ENCODE data around the gene TRERF1. TPM values are rescaled to one million over a fixed set of nuclear protein-coding genes. Genes with fewer than 3 reads are reported as not detected.

Gene TRERF1
- total and polyA plus RNA-seq, 2 experiments from 2014 or later: 11.2 to 20.6 TPM

GRCh38 chr6:42269553-42269952 is 182.2 kb downstream of the TRERF1 start (continued):
- TF ChIP-seq EZH2phosphoT487 (IDR thresholded peaks at IDR 0.05; ENCODE audit: unreplicated experiment): no peak
- no peak for TF ChIP-seq CREB1 (CRISPR knock-in tag; IDR thresholded peaks at IDR 0.05; ENCODE audit: low read depth)
- TF ChIP-seq POLR2AphosphoS5 (IDR thresholded peaks at IDR 0.05; ENCODE audit: low read depth): no peak
- no peak for TF ChIP-seq ZNF114 (CRISPR knock-in tag; IDR thresholded peaks at IDR 0.05)
- no peak for TF ChIP-seq ZNF331 (CRISPR knock-in tag; IDR thresholded peaks at IDR 0.05; ENCODE audit: low read depth)
- TF ChIP-seq JUNB (IDR thresholded peaks at IDR 0.05; ENCODE audit: unreplicated experiment): no peak
- no peak for TF ChIP-seq NANOG (IDR thresholded peaks at IDR 0.05; ENCODE audit: borderline replicate concordance)
- no peak for TF ChIP-seq EZH2 (IDR thresholded peaks at IDR 0.05; ENCODE audit: low read depth, unreplicated experiment)
- TF ChIP-seq STAT1 (IDR thresholded peaks at IDR 0.05; ENCODE audit: unreplicated experiment): no peak
- no peak for TF ChIP-seq CTCF (conservative IDR thresholded peaks at IDR 0.05; ENCODE audit: low read depth in 2 of 2)

GRCh38 chr6:42268835-42269204 is 182.9 kb downstream of the TRERF1 start:
- Histone ChIP-seq H3K4me1 (ENCODE audit: insufficient read depth) (peaks cover 4% of the 10 kb centered on the region; the same call in 1 of the 2 replicates), H3K4me3 (no peak overlapping the region), H3K27ac (ENCODE audit: low read depth) (no peak overlapping the region), H3F3A (replicated peaks; ENCODE audit: low read depth) (0 out of 2 replicates have a peak, but pooled peaks cover 3% of the 10 kb centered on the region), H3K27me3 (ENCODE audit: insufficient read depth) (no peaks in the 10 kb centered on the region), H3K79me2 (replicated peaks; ENCODE audit: insufficient read depth) (no peaks in the 10 kb centered on the region), H3K9me2 (ENCODE audit: insufficient read depth) (no peaks in the 10 kb centered on the region), H3K4me2 (no peak overlapping the region), H4K20me1 (replicated peaks; ENCODE audit: insufficient read depth) (no peaks in the 10 kb centered on the region; the same call in 1 of the 2 replicates), H3K36me3 (ENCODE audit: insufficient read depth) (peaks cover 5% of the 10 kb centered on the region; the same call in 1 of the 2 replicates), H2AFZ (no peak overlapping the region)
- DNase-seq (ENCODE audit: low spot score): no peak
- TF ChIP-seq CREB1 (CRISPR knock-in tag; IDR thresholded peaks at IDR 0.05; ENCODE audit: low read depth) (no peak), STAT1 (IDR thresholded peaks at IDR 0.05; ENCODE audit: unreplicated experiment) (no peak)
- Mint-ChIP-seq H3K27me3 (ENCODE audit: insufficient read depth, low read depth, poor library complexity) (peaks cover 9% of the 10 kb centered on the region), H3K9me3 (no peaks in the 10 kb centered on the region), H3K36me3 (ENCODE audit: low read depth) (peaks cover 30% of the 10 kb centered on the region), H3K27ac (no peak overlapping the region), H3K4me1 (peaks cover 14% of the 10 kb centered on the region), H3K4me3 (no peak overlapping the region)
- no peak for ATAC-seq

GRCh38 chr6:42268016-42268834 is 183.5 kb downstream of the TRERF1 start:
- Mint-ChIP-seq H3K36me3 (ENCODE audit: low read depth) (peaks cover 36% of the 10 kb centered on the region), H3K27ac (no peak overlapping the region), H3K9me3 (no peaks in the 10 kb centered on the region), H3K4me3 (no peak overlapping the region; the same call in 2 of the 3 replicates), H3K27me3 (ENCODE audit: insufficient read depth, low read depth, poor library complexity) (peaks cover 9% of the 10 kb centered on the region), H3K4me1 (peaks cover 14% of the 10 kb centered on the region)
- peaks cover 5% of the 10 kb centered on the region; the same call in 1 of the 2 replicates for H3K36me3 ChIP-seq (ENCODE audit: insufficient read depth)
- no peak overlapping the region for H3K4me2 ChIP-seq
- peaks cover 4% of the 10 kb centered on the region; the same call in 1 of the 2 replicates for H3K4me1 ChIP-seq (ENCODE audit: insufficient read depth)
- 0 out of 2 replicates have a peak, but pooled peaks cover 3% of the 10 kb centered on the region for H3F3A ChIP-seq (replicated peaks; ENCODE audit: low read depth)
- no peak overlapping the region for H3K4me3 ChIP-seq
- ATAC-seq: no peak
- H3K27me3 ChIP-seq (ENCODE audit: insufficient read depth): no peaks in the 10 kb centered on the region
- H3K79me2 ChIP-seq (replicated peaks; ENCODE audit: insufficient read depth): no peaks in the 10 kb centered on the region
- H3K27ac ChIP-seq (ENCODE audit: low read depth): no peak overlapping the region
- H4K20me1 ChIP-seq (replicated peaks; ENCODE audit: insufficient read depth): peaks cover 3% of the 10 kb centered on the region; the same call in 1 of the 2 replicates
- no peak for DNase-seq (ENCODE audit: low spot score)
- no peaks in the 10 kb centered on the region for H3K9me2 ChIP-seq (ENCODE audit: insufficient read depth)
- H2AFZ ChIP-seq: no peak overlapping the region
- no peak for TF ChIP-seq NANOG (IDR thresholded peaks at IDR 0.05; ENCODE audit: borderline replicate concordance)
- no peak for TF ChIP-seq JUNB (IDR thresholded peaks at IDR 0.05; ENCODE audit: unreplicated experiment)
- TF ChIP-seq REST (IDR thresholded peaks at IDR 0.05; ENCODE audit: unreplicated experiment): no peak
- no peak for TF ChIP-seq CREB1 (CRISPR knock-in tag; IDR thresholded peaks at IDR 0.05; ENCODE audit: low read depth)
- no peak for TF ChIP-seq ZNF114 (CRISPR knock-in tag; IDR thresholded peaks at IDR 0.05)
- no peak for TF ChIP-seq CTCF (conservative IDR thresholded peaks at IDR 0.05; ENCODE audit: low read depth in 2 of 2)

Measured in GM23338 (cell line).